GDM1 (cell line): ENCODE measurements around the gene YEATS4.
A peak's percentile ranks its signal among the peaks of the same experiment; 100 is the strongest.

Source experiments
- DNase-seq: peaks from one replicate; lab custom pipeline; 2025; lab: John Stamatoyannopoulos, UW

YEATS4 gene

DNA sequence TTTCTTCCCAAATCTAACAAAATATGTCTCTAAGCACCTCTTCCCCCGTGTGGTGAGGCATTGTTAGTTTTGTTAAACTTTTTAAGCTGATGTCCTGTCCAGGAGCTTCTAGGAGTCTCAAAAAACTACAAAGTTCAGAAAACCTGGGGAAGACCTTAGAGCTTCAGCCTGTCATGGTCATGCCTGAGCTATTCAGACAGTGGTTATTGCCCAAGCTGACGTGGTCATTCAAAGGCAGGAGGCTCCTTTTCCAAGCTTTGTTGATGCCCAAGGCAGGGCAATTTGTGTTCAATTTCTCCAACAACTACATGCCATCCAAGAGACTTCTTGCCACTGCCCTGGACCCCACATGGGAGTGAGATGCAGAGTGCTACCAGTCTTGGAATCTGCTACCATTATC is 17.1 kb upstream of the YEATS4 start:
- DNase-seq = no peak

DNA sequence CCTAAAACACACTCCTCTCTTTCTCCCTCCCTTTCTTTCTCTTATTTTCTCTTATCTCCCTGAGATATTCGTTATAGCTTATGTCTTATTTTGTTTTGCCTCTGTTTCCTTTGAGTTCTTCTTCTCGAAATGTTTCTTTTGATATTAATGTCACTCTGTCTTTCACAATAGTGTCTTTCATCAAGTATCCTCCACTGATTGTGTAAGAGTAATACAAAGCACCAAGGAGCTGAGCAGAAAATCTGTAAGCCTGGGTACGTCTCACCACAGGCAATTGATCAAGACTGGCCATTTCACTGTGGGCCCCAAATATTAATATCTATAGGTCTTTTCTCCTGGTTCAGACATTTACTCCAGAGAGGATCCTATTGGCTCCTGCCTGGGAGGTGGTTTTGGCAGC is 16.2 kb upstream of the YEATS4 start:
- no peak for DNase-seq

DNA sequence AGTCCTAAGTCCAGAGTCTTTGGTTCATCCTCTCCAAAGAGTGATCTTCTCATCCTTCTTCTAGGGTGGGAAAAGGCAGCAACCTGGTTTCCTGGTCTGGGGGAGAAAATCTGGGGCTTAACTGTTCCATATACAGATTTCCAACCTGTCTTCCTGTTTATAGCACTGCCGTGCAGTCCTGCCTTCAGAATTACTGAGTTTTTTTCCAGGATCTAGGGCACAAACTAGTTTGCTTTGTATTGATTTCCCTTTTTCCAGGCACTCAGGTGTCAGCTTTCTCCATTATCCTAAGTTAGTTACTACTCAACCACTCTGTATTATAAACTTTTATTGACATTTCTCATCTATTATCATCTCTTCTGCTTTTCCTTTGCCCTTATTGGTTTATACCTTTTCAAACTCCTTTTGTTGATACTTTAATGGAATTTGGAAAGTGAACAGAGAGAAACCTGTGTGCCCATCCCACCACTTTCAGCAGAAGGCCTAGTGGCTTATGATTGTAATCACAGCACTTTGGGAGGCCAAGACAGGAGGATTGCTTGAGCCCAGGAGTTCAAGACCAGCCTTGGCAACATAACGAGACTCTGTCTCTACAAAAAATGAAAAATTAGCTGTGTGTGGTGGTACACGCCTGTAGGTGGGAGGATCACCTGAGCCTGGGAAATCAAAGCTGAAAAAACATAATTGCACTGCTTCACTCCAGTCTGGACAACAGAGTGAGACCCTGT is 15.5 kb upstream of the YEATS4 start:
- DNase-seq = no peak

DNA sequence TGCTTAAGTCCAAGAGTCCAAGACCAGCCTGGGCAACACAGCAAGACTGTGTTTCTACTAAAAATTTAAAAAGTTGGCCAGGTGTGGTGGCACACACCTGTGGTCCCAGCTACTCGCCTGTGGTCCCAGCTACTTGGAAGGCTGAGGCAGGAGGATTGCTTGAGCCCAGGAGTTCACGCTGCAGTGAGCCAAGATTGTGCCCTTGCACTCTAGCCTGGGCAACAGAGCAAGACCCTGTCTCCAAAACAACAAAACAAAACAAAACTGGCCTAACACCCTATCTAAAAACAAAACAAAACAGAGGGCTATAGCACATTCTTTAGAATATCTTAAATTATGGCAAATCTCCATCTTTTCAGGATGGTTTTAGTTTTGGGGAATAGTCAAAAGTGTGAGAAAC is 14.5 kb upstream of the YEATS4 start:
- DNase-seq = no peak

DNA sequence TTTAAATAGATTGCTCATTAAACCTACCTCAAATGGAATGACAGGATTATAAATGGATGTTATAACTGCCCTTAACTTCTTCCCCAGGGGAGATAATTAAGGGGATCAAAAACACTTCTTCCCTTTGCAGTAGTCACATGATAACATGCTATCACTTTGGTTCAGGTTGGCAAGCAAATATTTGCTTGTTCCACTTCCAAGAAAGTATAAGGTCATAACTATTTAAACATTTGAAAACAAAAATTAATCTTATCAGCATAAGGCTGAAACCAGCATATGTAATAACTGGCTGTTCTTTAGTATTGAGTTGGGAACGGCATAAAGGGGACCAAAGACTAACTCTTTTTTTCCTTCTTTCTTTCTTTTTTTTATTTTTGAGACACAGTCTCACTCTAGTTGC is 13.8 kb upstream of the YEATS4 start:
- no peak for DNase-seq

DNA sequence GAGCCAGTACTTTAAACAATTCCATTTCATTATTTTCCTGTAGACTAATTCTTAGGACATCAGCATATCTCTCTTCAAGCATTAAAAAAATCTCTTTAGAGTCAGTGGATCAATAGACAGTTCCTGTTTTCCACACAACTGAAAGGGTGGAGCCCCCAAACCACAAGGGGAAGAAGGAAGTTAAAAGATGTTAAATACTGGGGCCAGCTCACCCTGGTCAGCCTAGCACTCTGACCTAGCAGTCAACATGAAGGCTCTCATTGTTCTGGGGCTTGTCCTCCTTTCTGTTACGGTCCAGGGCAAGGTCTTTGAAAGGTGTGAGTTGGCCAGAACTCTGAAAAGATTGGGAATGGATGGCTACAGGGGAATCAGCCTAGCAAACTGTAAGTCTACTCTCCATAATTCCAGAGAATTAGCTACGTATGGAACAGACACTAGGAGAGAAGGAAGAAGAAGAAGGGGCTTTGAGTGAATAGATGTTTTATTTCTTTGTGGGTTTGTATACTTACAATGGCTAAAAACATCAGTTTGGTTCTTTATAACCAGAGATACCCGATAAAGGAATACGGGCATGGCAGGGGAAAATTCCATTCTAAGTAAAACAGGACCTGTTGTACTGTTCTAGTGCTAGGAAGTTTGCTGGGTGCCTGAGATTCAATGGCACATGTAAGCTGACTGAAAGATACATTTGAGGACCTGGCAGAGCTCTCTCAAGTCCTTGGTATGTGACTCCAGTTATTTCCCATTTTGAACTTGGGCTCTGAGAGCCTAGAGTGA is 11.2 kb upstream of the YEATS4 start, which contains the start of gene LYZ:
Gene LYZ, plus strand, starts transcription at position 220 of the 777 bp plus-strand sequence. Its CDS starts 28 bp downstream, at position 248.
- DNase-seq = peak; percentile 31

DNA sequence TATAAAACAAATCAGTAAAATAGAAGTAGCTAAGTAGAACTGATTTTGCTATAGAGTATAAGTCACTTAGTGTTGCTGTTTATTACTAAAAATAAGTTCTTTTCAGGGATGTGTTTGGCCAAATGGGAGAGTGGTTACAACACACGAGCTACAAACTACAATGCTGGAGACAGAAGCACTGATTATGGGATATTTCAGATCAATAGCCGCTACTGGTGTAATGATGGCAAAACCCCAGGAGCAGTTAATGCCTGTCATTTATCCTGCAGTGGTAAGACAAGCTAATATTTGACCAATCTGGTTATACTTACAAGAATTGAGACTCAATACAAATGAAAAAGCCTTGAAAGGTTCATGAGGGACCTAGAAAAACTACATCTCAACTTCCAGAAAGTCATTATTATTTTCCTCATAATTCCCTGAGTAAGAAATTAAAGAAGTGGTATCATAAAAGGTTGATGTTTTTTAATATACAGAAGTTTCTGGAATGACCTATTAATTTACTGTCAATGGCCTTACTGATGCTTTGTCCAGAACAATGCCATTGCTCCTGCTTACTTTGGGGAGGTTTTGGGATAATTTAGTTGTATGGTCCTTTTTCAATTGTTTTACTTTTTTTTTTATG is 9.4 kb upstream of the YEATS4 start:
- no peak for DNase-seq

DNA sequence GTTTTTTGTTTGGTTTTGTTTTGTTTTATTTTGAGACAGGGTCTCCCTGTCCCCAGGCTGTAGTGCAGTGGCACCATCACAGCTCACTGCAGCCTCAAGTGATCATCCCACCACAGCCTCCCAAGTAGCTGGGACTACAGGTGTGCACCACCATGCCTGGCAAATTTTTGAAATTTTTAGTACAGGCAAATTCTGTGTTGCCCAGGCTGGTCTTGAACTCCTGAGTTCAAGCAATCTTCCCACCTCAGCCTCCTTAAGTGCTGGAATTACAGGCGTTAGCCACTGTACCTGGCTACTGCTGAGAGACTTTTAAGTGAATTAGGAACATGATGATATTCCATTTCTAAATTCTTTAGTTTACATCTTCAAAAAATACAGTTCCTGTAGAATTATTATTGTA is 8.8 kb upstream of the YEATS4 start:
- DNase-seq = no peak

DNA sequence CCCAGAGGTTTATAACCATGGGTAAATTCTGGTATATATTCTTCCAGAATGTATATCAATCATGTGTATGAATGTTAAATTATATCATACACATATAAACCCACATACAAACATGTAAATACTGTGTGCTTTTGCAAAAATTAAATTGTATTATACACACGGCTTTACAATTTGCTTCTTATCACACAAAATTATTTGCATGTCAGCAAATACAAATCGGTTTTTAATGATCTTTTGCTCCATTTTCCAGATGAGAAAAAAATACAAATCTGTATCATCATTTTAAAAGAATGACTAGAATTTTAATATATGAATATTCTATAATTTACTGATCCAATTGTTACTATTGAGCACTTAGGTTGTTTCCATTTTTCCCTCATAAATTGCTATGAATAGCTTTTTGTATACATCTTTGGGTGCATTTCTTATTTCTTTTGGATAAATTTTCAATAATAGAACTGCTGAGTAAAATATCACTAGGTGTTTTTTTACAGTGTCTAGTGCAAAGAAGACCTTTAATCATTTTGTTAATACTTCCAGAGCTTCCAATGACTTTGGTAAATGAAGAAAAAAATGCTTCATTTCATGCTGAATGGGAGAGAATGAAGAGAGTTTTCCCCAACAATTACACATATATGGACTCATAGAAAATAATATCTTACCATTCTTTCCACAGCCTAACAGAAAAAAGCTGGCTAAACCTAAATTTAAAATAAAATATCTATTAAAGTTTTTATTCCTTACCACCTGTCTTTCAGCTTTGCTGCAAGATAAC is 7.9 kb upstream of the YEATS4 start:
- no peak for DNase-seq

DNA sequence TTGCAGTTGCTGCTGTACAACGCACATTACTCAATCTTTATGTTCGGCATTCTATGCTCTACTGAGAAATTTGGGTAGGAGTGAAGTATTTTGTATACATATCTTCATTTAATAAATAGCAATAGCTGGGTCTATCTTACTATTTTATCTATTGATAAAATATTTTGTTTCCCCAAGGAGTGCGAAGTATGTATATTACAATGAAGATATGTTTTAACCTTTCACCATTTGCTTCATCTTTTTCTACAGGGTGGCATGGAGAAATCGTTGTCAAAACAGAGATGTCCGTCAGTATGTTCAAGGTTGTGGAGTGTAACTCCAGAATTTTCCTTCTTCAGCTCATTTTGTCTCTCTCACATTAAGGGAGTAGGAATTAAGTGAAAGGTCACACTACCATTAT is 6.6 kb upstream of the YEATS4 start:
- DNase-seq = no peak

DNA sequence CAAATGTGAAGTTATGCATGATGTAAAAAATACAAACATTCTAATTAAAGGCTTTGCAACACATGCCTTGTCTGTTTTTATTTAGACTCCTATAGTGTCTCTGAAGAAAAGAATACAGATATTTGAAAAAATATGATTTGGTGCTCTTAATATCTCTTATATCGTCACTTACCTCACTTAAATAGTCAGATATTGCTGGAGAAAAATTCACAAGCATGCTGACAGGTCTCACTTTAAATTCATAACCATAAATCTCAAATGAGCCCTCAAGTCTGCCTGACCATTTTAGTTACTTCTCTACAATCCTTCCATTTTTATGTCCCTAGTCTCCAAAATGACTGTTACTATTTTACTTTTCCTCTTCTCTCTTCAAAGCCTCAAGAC is 5.4 kb upstream of the YEATS4 start:
- DNase-seq = no peak

DNA sequence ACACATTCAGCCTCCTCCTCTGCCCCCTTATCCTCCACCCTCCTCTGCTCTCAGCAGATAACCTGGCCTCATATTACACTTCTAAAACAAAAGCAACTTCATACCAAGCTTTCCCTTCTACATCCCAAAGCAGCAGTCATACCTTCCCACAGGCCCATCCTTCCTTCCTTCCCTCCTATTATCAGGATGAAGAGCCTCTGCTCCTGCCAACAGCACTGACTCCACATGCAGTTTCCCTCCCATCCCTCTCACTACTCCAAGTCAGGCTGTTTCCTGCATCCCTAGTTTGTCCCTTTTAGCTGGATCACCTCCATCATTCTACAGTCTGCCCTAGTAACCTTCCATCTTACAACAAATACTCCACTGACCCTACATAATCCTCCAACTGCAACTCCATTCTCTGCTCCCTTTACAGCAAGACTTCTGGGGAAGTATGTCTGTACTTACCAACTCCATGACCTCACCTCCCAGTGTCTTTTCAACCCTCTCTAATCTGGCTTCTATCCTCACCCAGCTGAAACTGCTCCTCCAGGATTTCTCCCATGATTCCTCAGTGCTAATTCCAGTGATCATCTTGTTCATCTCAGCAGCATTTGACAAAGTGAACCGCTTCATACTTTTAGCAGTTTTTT is 4.9 kb upstream of the YEATS4 start:
- DNase-seq = no peak

DNA sequence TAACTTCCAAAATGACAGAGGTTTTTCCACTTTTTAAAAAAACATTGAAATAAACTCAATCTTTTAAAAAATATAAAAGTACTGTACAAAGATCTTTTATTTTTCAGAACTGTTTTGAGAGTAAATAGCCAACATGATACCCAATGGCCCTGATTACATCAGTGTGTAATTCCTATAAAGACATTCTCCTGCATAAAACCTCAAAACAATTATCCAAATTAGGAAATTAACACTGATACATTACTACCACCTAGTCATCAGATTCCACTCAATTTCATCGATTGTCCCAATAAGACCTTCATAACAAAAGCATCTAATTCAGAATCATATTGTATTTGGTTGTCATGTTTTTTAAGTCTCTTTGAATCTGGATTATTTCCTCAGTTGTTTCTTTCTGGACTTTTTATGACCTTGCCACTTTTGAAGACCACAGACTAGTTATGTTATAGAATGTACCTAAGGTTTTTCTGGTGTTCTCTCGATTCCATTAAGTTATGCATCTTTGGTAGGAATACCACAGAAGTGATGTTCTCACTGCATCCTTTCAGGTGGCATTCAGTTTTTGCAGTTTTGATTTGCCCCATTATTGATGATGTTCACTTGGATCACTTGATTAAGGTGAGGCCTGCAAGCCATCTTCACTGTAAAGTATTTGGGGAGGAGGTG is 4.0 kb upstream of the YEATS4 start:
- no peak for DNase-seq

DNA sequence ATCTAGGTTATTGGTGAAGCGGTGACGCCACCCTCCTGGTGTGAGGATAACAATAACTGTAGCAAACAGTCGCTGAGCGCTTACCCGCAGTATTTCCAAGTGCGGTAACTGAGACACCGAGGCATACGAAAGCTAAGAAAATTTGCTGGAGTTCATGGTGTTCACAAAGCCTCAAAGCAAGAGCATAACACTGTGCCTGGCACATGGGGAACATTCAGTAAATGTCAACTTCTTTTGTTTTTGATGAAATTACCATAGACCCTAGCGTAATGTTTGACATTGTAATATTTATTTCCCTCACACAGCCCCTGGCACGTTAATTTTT is 767 bp downstream of the YEATS4 start:
- no peak for DNase-seq

DNA sequence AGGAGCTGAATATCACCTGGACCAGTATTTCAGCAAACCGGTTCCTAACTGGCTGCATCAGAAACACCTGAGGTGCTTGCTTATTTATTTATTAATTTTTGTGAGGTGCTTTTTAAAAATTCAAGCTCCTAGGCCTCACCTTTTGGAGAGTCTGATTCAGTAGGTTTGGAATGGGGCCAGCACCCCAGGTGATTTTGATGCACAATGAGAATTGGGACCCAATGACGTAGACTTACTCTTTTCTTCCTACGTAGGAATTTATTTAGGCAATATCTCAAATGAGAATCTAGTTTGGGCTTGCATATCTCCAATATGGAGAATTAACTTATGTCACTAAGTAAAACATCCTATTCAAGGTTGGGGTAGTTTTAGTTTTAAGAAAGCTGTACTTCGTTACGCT is 7.3 kb downstream of the YEATS4 start:
- DNase-seq = no peak

DNA sequence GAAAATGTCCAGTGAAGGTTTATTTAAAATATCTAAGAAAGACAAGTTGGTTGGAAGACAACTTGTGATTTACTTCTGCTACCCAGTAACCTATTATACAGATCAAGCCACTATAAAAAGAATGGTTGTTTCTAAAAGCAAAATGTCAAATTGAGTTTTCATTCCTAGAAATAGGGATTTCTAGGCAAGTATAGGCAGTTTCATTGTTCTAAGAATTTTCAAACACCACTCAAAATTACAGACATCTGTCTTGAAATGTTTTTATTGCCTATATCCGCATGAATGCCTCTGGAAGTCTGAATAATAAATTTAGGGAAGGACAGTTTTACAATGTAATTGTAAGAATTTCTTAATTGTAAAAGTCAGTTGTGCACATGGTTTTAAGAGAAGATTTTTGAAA is 8.6 kb downstream of the YEATS4 start:
- no peak for DNase-seq

DNA sequence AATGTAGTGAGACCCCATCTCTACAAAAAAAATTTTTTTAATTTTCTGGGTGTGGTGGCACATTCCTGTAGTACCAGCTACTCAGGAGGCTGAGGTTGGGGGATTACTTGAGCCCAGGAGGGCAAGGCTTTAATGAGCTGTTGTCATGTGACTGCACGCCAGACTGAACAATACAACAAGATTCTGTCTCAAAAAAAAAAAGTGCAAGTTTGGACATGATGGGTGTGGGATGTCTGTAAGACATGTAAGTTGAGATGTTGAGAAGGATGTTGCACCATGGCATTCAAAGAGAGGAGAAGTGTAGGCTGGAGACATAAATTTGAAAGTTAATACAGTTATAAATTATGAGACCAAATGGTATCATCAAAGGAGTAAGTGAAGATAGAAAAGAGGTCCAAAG is 23.5 kb downstream of the YEATS4 start:
- no peak for DNase-seq

DNA sequence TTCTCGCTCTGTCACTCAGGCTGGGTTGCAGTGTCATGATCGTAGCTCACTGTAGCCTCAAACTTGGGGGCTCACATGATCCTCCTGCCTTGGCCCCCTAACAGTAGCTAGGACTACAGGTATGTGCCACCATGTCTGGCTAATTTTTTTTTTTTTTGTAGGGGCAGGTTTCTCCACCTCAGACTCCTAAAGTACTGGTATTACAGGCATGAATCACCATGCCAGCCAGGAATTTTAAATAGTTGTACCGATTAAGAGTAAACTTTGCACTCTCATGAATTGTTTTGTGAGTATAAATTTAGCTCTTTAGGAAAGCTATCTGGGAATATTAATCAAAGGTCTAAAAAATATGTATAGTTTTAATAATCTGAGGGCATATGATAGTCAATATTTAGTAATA is 25.5 kb downstream of the YEATS4 start:
- DNase-seq = no peak

DNA sequence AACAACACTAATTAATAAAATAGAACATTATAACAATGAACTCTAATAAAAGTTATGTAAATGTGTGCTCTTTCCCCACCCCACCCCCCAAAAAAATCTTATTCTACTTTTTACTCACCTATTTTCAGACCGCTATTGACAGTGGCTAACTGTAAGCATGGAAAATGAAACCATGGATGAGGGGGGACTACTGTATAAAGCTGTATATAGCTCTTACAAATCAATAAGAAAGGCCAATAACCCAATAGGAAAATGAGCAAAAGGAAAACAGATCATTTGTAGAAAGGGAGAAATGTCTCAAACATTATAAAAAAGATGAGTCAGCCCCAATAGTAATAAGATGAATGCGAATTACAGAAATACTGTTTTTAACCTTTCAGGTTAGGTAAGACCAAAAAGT is 27.4 kb downstream of the YEATS4 start:
- DNase-seq = no peak

DNA sequence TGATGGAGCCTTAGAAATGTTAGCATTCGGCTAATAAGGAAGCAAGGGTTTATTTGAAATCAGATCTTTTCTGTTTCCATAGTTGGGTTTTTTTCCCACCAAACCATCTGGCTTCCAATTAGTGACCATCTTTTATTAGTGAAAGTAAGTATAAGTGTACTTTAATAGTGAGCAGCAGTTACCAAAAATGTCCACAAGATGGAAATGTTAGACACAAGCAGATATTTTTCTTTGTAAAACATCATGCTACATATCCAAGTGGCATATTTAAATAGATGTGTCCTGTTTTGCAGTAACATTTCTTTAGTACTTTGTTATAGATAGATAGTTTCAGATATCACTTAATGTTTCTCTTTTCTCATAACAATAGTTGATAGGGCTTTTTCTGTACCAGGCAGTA is 28.8 kb downstream of the YEATS4 start:
- no peak for DNase-seq

DNA sequence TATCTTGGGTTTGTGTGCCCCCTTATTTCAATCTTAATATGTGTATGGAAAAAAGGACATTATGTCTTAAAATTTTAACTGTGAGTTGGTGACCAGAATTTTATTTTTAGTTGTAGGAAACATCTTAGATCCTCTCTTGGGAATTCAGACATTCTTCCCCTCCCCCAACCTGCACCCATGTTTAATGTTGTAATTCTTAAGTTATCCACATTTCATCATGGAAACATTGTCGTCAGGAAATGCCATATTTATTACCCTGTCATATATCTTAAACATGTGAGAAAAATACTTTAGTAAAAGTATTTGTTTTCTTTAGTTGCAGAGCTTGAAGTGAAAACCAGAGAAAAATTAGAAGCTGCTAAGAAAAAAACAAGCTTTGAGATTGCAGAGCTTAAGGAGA is 30.3 kb downstream of the YEATS4 start:
- DNase-seq = no peak
